Right lobe of liver (tissue), 6 donors: Measurements from ENCODE around the gene B2M. TPM values are rescaled to one million over a fixed set of nuclear protein-coding genes. Genes with fewer than 3 reads are reported as not detected.

Experiments
- ATAC-seq, 4 donors: fragments of 200-7000 bp; cut with Tn5 transposase; one replicate each; pipeline ENCODE4 v1.9.1; 2020; ENCODE audit warnings: mild to moderate bottlenecking in 4 of 4, moderate library complexity in 4 of 4
- DNase-seq, 3 donors: peaks; one replicate each; pipeline ENCODE4 v3.0.0-alpha.2; 2020
- H3K27ac ChIP-seq, 3 donors: fragments of 200-600 bp; one replicate each; pipeline ENCODE4 v1.8.0; 2022
- H3K27me3 ChIP-seq, 2 donors: fragments of 200-600 bp; one replicate each; pipeline ENCODE4 v1.8.0; 2022
- H3K36me3 ChIP-seq, 4 donors: fragments of 200-600 bp; sonication (generic) in 1 of 4; one replicate each; pipeline versions ENCODE4 v1.5.1 to v1.8.0; 2017 to 2022; ENCODE audit warnings: control low read depth in 1 of 4
- H3K4me1 ChIP-seq, 4 donors: fragments of 200-600 bp; sonication (generic) in 1 of 4; one replicate each; pipeline versions ENCODE4 v1.5.1 to v1.8.0; 2017 to 2022; ENCODE audit warnings: control low read depth in 1 of 4
- H3K4me3 ChIP-seq, 3 donors: fragments of 200-600 bp; one replicate each; pipeline ENCODE4 v1.8.0; 2022
- H3K9me3 ChIP-seq, 4 donors: fragments of 200-600 bp; sonication (generic) in 1 of 4; one replicate each; pipeline versions ENCODE4 v1.5.1 to v1.8.0; 2017 to 2022; ENCODE audit warnings: control low read depth in 1 of 4
- POLR2A ChIP-seq: fragments of 450-650 bp; IDR thresholded peaks from one replicate; pipeline ENCODE4 v1.6.1; 2017; ENCODE audit warnings: antibody characterized with exemption, mild to moderate bottlenecking
- WGBS: methylation state at CpG from one replicate; pipeline ENCODE4 v1.1.6; 2018; ENCODE audit warnings: low coverage, low lambda C conversion rate; ENCODE audit not compliant: insufficient coverage; ENCODE audit errors: missing lambda C conversion rate; 5-methylcytosine and 5-hydroxymethylcytosine counted together
- intact Hi-C, 2 donors: fragments of 100-400 bp; cut with DNase I; formaldehyde crosslinking; loops; one replicate each; pipeline versions ENCODE4 v1.11.2 to v1.14.1; 2022
- total RNA-seq, 6 experiments: library from RNA; depleted of rRNA in 2 of 6; stranded (reverse); fragments of >200 nt in 2 of 6; fragmentation: NEBNext Ultra II Directional in 3 of 6; extraction: Animal tissue kit (Norgen Biotek cat#: 25700) in 3 of 6; gene quantifications; one replicate each; pipeline versions ENCODE4 v1.1.0 to v1.2.4, GENCODE V29; 2016 to 2023
- TF ChIP-seq, protein P1 (sequence below), 4 donors: fragments of 200-600 bp in 3 of 4; fragments of 450-650 bp in 1 of 4; IDR thresholded peaks; one replicate each; pipeline versions ENCODE4 v1.5.1 to v1.8.0; 2016 to 2022; ENCODE audit warnings: antibody characterized with exemption in 4 of 4, mild to moderate bottlenecking in 2 of 4
- donor health status: DM: no; HTN: yes; CAD: no.
- donor health status: DM: no; HTN: no; CAD: no.
- donor health status: DM: no; HTN: no; CAD: no.
- donor health status: DM: no; HTN: yes; CAD: no.
- donor health status: DM: no; HTN: yes; CAD: no.

B2M gene
- total RNA-seq, 6 experiments from 2014 or later = 894 to 5,671 (median 2,154) TPM

DNA sequence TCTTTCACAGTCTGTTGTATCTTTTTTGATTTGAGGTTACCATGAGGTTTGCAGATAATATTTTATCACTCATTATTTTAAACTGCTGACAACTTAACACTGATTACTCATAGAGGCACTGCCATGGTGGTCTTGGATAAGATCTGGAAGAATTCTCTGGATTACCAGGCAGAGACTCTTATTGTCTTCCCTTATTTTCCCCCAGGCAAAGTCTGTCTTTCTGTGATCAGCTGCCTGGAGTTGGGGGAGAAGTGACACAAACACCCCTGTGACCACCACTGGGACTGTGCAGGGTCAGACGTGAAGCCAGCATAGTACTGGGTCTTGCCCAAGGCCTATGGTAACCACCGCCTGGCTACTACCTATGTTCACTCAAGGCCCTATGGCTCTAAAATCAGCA is 4.9 kb upstream of the B2M start:
- DNase-seq = no peak
- H3K9me3 ChIP-seq = no peaks in the 10 kb centered on the region
- H3K36me3 ChIP-seq = no peaks in the 10 kb centered on the region
- TF ChIP-seq, protein P1, sequence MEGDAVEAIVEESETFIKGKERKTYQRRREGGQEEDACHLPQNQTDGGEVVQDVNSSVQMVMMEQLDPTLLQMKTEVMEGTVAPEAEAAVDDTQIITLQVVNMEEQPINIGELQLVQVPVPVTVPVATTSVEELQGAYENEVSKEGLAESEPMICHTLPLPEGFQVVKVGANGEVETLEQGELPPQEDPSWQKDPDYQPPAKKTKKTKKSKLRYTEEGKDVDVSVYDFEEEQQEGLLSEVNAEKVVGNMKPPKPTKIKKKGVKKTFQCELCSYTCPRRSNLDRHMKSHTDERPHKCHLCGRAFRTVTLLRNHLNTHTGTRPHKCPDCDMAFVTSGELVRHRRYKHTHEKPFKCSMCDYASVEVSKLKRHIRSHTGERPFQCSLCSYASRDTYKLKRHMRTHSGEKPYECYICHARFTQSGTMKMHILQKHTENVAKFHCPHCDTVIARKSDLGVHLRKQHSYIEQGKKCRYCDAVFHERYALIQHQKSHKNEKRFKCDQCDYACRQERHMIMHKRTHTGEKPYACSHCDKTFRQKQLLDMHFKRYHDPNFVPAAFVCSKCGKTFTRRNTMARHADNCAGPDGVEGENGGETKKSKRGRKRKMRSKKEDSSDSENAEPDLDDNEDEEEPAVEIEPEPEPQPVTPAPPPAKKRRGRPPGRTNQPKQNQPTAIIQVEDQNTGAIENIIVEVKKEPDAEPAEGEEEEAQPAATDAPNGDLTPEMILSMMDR (IDR thresholded peaks at IDR 0.05) = no peak
- TF ChIP-seq POLR2A = no peak
- intact Hi-C loops = no loop called here
- H3K27ac ChIP-seq = no peak overlapping the region
- 100% methylated on average over 1 of the region's 2 CpGs for WGBS
- no peak overlapping the region for H3K4me3 ChIP-seq
- no peaks in the 10 kb centered on the region for H3K4me1 ChIP-seq
- H3K27me3 ChIP-seq = no peaks in the 10 kb centered on the region
- ATAC-seq = no peak

GRCh38 chr15:44706946-44707636 is 4.2 kb upstream of the B2M start:
- H3K9me3 ChIP-seq = no peaks in the 10 kb centered on the region
- H3K4me1 ChIP-seq = no peaks in the 10 kb centered on the region
- DNase-seq = no peak
- ATAC-seq = no peak
- H3K27me3 ChIP-seq = no peaks in the 10 kb centered on the region
- intact Hi-C loops = no loop called here
- WGBS = no CpG with 5 or more reads among the region's 2 CpGs
- TF ChIP-seq, protein P1 (IDR thresholded peaks at IDR 0.05) = no peak
- no peak for TF ChIP-seq POLR2A
- no peaks in the 10 kb centered on the region for H3K36me3 ChIP-seq
- H3K27ac ChIP-seq = no peak overlapping the region
- no peak overlapping the region for H3K4me3 ChIP-seq

DNA sequence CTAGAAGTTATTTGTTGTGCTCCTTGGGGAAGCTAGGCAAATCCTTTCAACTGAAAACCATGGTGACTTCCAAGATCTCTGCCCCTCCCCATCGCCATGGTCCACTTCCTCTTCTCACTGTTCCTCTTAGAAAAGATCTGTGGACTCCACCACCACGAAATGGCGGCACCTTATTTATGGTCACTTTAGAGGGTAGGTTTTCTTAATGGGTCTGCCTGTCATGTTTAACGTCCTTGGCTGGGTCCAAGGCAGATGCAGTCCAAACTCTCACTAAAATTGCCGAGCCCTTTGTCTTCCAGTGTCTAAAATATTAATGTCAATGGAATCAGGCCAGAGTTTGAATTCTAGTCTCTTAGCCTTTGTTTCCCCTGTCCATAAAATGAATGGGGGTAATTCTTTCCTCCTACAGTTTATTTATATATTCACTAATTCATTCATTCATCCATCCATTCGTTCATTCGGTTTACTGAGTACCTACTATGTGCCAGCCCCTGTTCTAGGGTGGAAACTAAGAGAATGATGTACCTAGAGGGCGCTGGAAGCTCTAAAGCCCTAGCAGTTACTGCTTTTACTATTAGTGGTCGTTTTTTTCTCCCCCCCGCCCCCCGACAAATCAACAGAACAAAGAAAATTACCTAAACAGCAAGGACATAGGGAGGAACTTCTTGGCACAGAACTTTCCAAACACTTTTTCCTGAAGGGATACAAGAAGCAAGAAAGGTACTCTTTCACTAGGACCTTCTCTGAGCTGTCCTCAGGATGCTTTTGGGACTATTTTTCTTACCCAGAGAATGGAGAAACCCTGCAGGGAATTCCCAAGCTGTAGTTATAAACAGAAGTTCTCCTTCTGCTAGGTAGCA is 851 bp upstream of the B2M start:
- intact Hi-C loops = no loop called here
- H3K27me3 ChIP-seq = no peaks in the 10 kb centered on the region
- peaks cover 0 to 17% (median 0%) of the 10 kb centered on the region in 4 donors for H3K4me1 ChIP-seq
- ATAC-seq = peak in 2 of 4 donors; percentile 4 to 9
- H3K4me3 ChIP-seq = peak overlapping the region; percentile 78 to 94 (median 78)
- H3K27ac ChIP-seq = peak overlapping the region; percentile 99 to 100 (median 100)
- no peak for DNase-seq
- H3K36me3 ChIP-seq = peaks cover 4 to 6% (median 5%) of the 10 kb centered on the region in 4 donors
- H3K9me3 ChIP-seq = no peaks in the 10 kb centered on the region
- TF ChIP-seq, protein P1 (IDR thresholded peaks at IDR 0.05) = peak in 3 of 4 donors; percentile 21 to 40 (median 28)
- TF ChIP-seq POLR2A = no peak
- WGBS = 20% methylated on average over 11 of the region's 11 CpGs

DNA sequence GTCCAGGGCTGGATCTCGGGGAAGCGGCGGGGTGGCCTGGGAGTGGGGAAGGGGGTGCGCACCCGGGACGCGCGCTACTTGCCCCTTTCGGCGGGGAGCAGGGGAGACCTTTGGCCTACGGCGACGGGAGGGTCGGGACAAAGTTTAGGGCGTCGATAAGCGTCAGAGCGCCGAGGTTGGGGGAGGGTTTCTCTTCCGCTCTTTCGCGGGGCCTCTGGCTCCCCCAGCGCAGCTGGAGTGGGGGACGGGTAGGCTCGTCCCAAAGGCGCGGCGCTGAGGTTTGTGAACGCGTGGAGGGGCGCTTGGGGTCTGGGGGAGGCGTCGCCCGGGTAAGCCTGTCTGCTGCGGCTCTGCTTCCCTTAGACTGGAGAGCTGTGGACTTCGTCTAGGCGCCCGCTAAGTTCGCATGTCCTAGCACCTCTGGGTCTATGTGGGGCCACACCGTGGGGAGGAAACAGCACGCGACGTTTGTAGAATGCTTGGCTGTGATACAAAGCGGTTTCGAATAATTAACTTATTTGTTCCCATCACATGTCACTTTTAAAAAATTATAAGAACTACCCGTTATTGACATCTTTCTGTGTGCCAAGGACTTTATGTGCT is 527 bp downstream of the B2M start:
- DNase-seq (peak in 2 of 3 donors; percentile 81 to 83), ATAC-seq (peak; percentile 44 to 73 (median 68))
- Histone ChIP-seq H3K4me1 (peaks cover 0 to 17% (median 0%) of the 10 kb centered on the region in 4 donors), H3K27ac (peak overlapping the region; percentile 99 to 100 (median 100)), H3K9me3 (no peaks in the 10 kb centered on the region), H3K4me3 (peak overlapping the region; percentile 78 to 94 (median 78)), H3K27me3 (no peaks in the 10 kb centered on the region), H3K36me3 (peaks cover 10 to 20% (median 18%) of the 10 kb centered on the region in 4 donors)
- intact Hi-C loops = no loop called here
- TF ChIP-seq, protein P1 (IDR thresholded peaks at IDR 0.05) = no peak
- no peak for TF ChIP-seq POLR2A
- WGBS = 0% methylated on average over 27 of the region's 46 CpGs
